GM18870 (cell line): ENCODE results near the gene CCDC7.
"Not testable (repeated sequence)": the region's sequence is repeated elsewhere in the genome, so short reads cannot be mapped to it uniquely, and the experiment has no call there.

Source experiments
- ATAC-seq: cut with Tn5 transposase; IDR thresholded peaks from one replicate; pipeline ENCODE4 v1.9.1; 2021; ENCODE audit warnings: moderate library complexity; ENCODE audit not compliant: unreplicated experiment

The CCDC7 gene

GRCh38 chr10:32687546-32687945, 241.6 kb downstream of the CCDC7 start:
- ATAC-seq, result no peak

GRCh38 chr10:32692174-32692573, 246.2 kb downstream of the CCDC7 start:
- ATAC-seq, result no peak

GRCh38 chr10:32693441-32693979, 247.6 kb downstream of the CCDC7 start:
- ATAC-seq, result no peak

- not testable (repeated sequence) for ATAC-seq
Measured at GRCh38 chr10:32699683-32700082, 253.7 kb downstream of the CCDC7 start.

DNA sequence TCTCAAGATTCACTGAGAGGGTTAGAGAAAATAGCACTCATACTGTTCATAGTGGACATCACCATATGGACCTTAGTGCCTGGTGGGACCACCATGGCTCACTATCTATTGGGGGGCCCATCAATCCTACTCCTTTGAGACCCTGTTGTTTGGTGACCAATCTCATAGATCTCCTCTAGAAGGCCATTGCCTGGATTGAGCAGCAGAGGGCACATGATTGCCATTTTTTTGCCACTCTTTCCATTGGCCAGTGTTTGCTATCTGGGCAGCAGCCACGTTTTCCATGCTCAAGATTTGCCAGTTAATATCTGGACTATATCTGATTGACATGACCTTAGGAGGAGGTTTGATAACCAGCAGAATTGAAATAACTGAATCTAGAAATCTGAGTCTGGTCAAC, 267.6 kb downstream of the CCDC7 start:
- no peak for ATAC-seq

GRCh38 chr10:32731527-32731926, 285.6 kb downstream of the CCDC7 start:
- ATAC-seq, result no peak

DNA sequence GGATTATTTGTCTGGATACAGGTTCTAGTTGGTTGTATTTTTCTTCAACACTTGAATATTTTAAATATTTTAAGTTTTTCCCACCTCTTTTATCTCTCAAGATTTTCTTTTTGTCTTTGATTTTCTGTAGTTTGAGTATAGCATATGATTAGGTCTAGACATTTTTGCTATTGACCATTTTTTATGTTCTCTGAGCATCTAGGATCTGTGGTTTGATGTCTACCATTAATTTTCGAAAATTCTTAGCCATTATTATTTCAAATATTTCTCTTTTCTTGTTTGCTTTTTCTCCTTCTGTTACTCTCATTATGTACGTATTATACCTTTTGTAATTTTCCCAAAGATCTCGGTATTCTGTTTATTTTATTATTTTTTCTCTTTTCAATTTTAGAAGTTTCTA, 293.0 kb downstream of the CCDC7 start:
- no peak for ATAC-seq

DNA sequence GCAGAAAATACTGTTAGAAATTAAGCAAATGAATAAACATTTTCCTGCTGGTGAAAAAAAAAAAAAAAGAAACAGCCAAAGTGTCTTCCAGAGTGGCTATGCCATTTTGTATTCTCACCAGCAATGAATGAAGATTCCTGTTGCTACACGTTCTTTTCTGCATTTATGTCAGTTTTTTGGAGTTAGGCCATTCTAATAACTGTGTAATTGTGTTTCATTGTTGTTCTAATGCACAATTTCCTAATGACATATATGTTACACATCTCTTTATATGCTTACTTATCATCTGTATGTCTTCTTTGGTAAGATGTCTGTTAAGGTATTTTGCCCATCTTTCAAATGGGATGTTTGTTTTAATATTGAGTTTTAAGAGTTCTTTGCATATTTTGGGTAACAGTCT, 298.4 kb downstream of the CCDC7 start:
- ATAC-seq, result no peak

- no peak for ATAC-seq
Measured at GRCh38 chr10:32746869-32747268, 300.9 kb downstream of the CCDC7 start.

DNA sequence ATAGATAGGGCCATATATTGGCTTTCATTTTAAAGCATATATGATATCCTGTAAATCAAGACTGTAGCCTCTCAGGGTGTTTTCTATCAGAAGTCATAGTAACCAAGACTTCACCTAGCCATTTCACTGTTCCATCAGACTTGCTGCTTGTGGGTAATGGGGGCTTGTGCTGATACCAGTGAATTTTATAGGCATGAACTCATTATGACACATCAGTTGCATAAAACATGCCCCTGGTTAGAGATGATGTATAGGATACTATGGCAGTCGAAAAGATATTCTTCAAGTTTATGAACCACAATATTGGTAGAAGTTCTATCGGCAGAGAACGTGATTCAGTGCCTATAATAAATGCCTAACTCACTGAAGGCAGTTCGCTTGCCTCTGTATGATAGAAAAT, 305.6 kb downstream of the CCDC7 start:
- ATAC-seq, result no peak

GRCh38 chr10:32754900-32755299, 309.0 kb downstream of the CCDC7 start:
- ATAC-seq, result not testable (repeated sequence)

DNA sequence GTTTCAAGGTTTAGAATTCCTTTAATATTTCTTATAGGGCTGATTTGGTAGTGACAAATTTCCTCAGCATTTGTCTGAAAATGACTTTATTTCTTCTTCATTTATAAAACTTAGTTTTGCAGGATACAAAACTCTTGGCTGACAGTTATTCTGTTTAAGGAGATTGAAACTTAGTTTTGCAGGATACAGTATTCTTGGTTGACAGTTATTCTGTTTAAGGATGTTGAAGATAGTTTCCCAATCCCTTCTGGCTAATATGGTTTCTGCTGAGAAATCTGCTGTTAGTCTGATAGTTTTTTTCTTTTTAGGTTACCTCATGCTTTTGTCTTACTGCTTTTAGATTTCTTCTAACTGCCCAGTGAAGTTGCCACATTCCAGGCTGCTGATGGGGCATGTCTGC, 325.3 kb downstream of the CCDC7 start:
- ATAC-seq, result no peak

DNA sequence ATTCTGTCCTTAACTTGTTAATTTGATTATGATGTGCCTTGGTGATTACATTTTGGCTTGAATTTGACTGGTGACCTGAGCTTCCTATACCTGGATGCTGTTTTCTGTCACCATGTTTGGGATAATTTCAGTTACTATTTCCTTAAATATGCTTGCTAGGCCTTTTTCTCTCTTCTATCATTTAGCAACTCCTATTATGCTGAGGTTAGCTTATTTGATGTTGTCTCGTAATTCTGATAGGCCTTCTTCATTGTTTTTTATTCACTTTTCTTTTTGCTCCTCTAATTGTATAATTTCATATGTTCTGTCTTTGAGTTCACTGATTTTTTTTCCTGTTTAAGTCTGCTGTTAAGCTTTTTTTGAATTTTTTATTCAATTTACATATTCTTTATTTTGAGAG, 327.2 kb downstream of the CCDC7 start:
- no peak for ATAC-seq

- no peak for ATAC-seq
Measured at GRCh38 chr10:32786968-32787367, 341.0 kb downstream of the CCDC7 start.

GRCh38 chr10:32787690-32788284, 341.8 kb downstream of the CCDC7 start:
- no peak for ATAC-seq

DNA sequence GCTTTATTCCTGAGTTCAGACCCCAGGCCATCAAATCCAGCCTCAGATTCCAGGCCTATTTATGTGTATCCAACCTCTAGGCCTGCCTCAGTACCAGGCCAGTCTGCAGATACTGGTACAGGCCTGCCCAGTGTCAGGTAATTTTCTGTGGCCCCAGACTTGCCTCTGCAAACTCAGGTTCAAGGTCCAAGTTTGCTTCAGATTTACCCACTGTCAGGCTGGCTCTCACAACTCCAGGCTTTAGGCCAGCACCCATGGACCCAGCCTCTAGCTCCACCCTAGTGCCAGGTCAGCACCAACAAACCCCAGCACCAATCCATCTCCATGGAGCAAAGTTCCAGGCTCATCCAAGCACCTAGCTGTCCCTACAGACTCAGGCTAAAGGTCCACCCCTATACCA, 342.4 kb downstream of the CCDC7 start:
- ATAC-seq, result no peak

GRCh38 chr10:32790483-32790882, 344.5 kb downstream of the CCDC7 start:
- ATAC-seq, result no peak

- no peak for ATAC-seq
Measured at GRCh38 chr10:32793033-32793432, 347.1 kb downstream of the CCDC7 start.

DNA sequence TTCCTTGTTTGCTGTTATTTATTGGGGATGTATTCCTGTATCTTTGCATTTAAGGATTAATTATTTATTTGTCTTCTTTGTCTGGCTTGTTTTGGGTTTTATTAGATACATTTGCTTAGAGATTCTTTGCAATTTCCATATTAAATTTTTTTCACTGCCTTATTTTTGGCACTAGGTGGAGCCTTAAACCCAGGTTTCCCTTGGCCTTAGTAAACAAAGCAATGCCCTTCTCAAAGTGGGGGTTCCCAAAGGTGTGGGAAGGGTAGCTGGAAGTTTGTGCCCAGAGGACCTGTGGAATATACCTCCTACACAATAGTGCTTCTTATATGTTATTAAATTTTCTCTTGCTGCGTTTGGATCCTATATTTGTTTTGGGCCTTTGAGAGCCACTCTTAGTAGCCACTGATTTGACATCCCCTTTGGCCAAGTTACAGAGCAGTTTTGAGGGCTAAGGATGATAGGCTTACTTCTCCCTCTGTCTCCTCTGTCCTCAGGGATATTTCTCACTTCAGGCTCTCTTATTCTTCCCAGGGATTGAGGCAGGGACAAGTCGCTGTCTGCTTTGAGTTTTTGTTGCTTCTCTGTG, 349.8 kb downstream of the CCDC7 start:
- no peak for ATAC-seq

GRCh38 chr10:32797393-32797792, 351.5 kb downstream of the CCDC7 start:
- not testable (repeated sequence) for ATAC-seq

- ATAC-seq, result no peak
Measured at GRCh38 chr10:32846974-32847373, 401.0 kb downstream of the CCDC7 start.

- no peak for ATAC-seq
Measured at GRCh38 chr10:32851301-32851700, 405.4 kb downstream of the CCDC7 start.

- no peak for ATAC-seq
Measured at GRCh38 chr10:32854435-32854834, 408.5 kb downstream of the CCDC7 start.
